Vagina (tissue), 2 donors: Measurements from ENCODE around the gene CCDC167. TPM values are rescaled to one million over a fixed set of nuclear protein-coding genes. Genes with fewer than 3 reads are reported as not detected.
A peak's percentile ranks its signal among the peaks of the same experiment; 100 is the strongest.

Experiments used
- DNase-seq, 2 donors: peaks; one replicate each; pipeline ENCODE4 v3.0.0-alpha.2; 2017; ENCODE audit errors: extremely low spot score in 2 of 2
- H3K27ac ChIP-seq: fragments of 200-600 bp; sonication (generic); one replicate; pipeline ENCODE4 v1.5.1; 2019
- H3K27me3 ChIP-seq: fragments of 200-600 bp; sonication (generic); one replicate; pipeline ENCODE4 v1.5.1; 2019
- H3K36me3 ChIP-seq, 2 donors: fragments of 200-600 bp; sonication (generic); one replicate each; pipeline ENCODE4 v1.5.1; 2017 to 2019
- H3K4me1 ChIP-seq: fragments of 200-600 bp; sonication (generic); one replicate; pipeline ENCODE4 v1.5.1; 2019
- H3K4me3 ChIP-seq, 2 donors: fragments of 200-600 bp; sonication (generic); 1 replicate in 1 of 2; 2 replicates in 1 of 2; pipeline ENCODE4 v1.5.1; 2016 to 2019
- H3K9me3 ChIP-seq: fragments of 200-600 bp; sonication (generic); one replicate; pipeline ENCODE4 v1.5.1; 2019
- POLR2A ChIP-seq, 2 donors: fragments of 450-650 bp; IDR thresholded peaks; one replicate each; pipeline ENCODE4 v1.6.1; 2017; ENCODE audit warnings: antibody characterized with exemption in 2 of 2, mild to moderate bottlenecking in 2 of 2, moderate library complexity in 2 of 2
- POLR2AphosphoS5 ChIP-seq, 2 donors: sonication (generic); formaldehyde crosslinking; IDR thresholded peaks; one replicate each; pipeline ENCODE4 v1.9.0; 2017; ENCODE audit warnings: antibody characterized with exemption in 2 of 2, mild to moderate bottlenecking in 2 of 2, low read depth in 1 of 2; ENCODE audit not compliant: insufficient read depth in 1 of 2
- intact Hi-C: fragments of 100-400 bp; cut with DNase I; formaldehyde crosslinking; loops from one replicate; pipeline ENCODE4 v1.15.1; 2023
- total RNA-seq: library from RNA; depleted of rRNA; stranded (reverse); fragments of >200 nt; gene quantifications from one replicate; pipeline ENCODE4 v1.2.3, GENCODE V29; 2016
- TF ChIP-seq, protein P1 (sequence below), 3 experiments: fragments of 450-650 bp in 2 of 3; fragments of 200-600 bp in 1 of 3; sonication (generic) in 1 of 3; IDR thresholded peaks; one replicate each; pipeline ENCODE4 v1.5.1; 2017 to 2019; ENCODE audit warnings: antibody characterized with exemption in 3 of 3, mild to moderate bottlenecking in 2 of 3, moderate library complexity in 2 of 3

The CCDC167 gene
- total RNA-seq, 1 donor from 2014 or later, result 34.6 TPM

DNA sequence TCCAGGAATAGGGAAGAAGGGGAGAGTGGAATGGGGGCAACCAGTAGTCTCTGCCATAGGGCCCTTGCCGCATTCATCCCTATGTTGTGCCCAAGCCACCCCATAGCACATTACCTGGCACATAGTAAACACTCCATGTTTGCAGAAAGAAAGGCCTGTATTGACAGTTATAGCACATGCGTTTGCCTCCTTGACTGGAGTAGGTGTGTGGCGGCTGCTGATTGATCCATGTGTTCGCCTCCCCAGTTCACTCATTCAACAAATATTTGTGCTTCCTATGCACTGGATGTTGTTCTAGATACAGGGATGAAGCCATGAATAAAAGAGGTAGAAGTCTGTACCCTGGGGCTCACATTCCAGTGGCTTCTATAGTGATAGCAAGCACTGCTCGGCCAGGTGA is 19.8 kb upstream of the CCDC167 start:
- intact Hi-C loops, result no loop called here
- Histone ChIP-seq H3K4me1 (peaks cover 21% of the 10 kb centered on the region), H3K9me3 (no peaks in the 10 kb centered on the region), H3K27me3 (no peaks in the 10 kb centered on the region), H3K4me3 (no peak overlapping the region), H3K27ac (no peak overlapping the region), H3K36me3 (no peaks in the 10 kb centered on the region)
- no peak for DNase-seq
- TF ChIP-seq, protein P1, sequence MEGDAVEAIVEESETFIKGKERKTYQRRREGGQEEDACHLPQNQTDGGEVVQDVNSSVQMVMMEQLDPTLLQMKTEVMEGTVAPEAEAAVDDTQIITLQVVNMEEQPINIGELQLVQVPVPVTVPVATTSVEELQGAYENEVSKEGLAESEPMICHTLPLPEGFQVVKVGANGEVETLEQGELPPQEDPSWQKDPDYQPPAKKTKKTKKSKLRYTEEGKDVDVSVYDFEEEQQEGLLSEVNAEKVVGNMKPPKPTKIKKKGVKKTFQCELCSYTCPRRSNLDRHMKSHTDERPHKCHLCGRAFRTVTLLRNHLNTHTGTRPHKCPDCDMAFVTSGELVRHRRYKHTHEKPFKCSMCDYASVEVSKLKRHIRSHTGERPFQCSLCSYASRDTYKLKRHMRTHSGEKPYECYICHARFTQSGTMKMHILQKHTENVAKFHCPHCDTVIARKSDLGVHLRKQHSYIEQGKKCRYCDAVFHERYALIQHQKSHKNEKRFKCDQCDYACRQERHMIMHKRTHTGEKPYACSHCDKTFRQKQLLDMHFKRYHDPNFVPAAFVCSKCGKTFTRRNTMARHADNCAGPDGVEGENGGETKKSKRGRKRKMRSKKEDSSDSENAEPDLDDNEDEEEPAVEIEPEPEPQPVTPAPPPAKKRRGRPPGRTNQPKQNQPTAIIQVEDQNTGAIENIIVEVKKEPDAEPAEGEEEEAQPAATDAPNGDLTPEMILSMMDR (IDR thresholded peaks at IDR 0.05), result no peak
- TF ChIP-seq POLR2AphosphoS5 (IDR thresholded peaks at IDR 0.05; ENCODE audit: insufficient read depth in 1 of 2, low read depth in 1 of 2), result no peak

DNA sequence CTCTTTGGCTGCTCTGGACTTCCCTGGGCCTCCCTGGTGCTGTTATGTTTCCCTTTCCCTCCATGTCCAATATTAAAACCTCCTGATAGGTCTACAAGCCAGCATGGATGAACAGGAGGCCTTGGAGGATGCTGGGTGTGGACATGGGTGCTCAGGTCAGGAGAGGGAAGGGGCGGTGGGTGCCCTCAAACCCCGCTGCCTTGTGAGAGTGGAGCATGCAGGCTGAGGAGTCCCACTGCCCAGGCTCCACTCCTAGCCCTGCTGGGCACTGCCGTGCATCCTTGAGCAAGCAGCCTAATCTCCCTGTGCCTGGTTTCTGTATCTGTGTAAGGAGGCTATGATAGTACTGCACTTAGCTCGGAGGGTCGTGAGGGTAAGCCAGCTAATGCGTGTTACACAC is 18.4 kb upstream of the CCDC167 start:
- no peaks in the 10 kb centered on the region for H3K27me3 ChIP-seq
- peaks cover 21% of the 10 kb centered on the region for H3K4me1 ChIP-seq
- DNase-seq, result no peak
- TF ChIP-seq, protein P1 (IDR thresholded peaks at IDR 0.05), result no peak
- TF ChIP-seq POLR2A (IDR thresholded peaks at IDR 0.05) (no peak), POLR2AphosphoS5 (IDR thresholded peaks at IDR 0.05; ENCODE audit: insufficient read depth in 1 of 2, low read depth in 1 of 2) (no peak)
- H3K36me3 ChIP-seq, result no peaks in the 10 kb centered on the region
- H3K27ac ChIP-seq, result no peak overlapping the region
- no peak overlapping the region for H3K4me3 ChIP-seq
- no peaks in the 10 kb centered on the region for H3K9me3 ChIP-seq
- intact Hi-C loops, result no loop called here

DNA sequence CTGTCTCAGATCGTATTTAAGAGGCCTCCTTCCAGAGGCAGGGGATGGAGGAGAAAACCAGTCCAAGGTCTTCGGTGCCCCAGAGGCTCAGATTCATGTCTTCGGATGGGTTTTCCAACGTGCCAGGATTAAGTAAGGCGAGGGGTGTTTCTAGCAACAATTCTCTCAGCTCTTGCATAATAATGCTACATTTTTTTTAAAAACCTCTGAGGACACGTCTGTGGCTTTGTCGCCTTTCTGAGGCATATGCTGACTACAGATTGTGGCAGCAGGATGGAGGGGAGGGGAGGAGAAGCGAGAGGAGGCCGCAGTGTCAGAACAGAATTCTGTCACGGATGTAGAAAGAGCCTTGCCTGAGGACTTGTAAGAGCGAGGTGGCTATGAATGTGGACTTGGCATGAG is 17.7 kb upstream of the CCDC167 start:
- Histone ChIP-seq H3K4me3 (no peak overlapping the region), H3K36me3 (no peaks in the 10 kb centered on the region), H3K27me3 (no peaks in the 10 kb centered on the region), H3K9me3 (no peaks in the 10 kb centered on the region), H3K4me1 (peaks cover 21% of the 10 kb centered on the region), H3K27ac (no peak overlapping the region)
- intact Hi-C loops, result no loop called here
- TF ChIP-seq, protein P1 (IDR thresholded peaks at IDR 0.05), result no peak
- TF ChIP-seq POLR2A (IDR thresholded peaks at IDR 0.05) (no peak), POLR2AphosphoS5 (IDR thresholded peaks at IDR 0.05; ENCODE audit: insufficient read depth in 1 of 2, low read depth in 1 of 2) (no peak)
- DNase-seq, result no peak

DNA sequence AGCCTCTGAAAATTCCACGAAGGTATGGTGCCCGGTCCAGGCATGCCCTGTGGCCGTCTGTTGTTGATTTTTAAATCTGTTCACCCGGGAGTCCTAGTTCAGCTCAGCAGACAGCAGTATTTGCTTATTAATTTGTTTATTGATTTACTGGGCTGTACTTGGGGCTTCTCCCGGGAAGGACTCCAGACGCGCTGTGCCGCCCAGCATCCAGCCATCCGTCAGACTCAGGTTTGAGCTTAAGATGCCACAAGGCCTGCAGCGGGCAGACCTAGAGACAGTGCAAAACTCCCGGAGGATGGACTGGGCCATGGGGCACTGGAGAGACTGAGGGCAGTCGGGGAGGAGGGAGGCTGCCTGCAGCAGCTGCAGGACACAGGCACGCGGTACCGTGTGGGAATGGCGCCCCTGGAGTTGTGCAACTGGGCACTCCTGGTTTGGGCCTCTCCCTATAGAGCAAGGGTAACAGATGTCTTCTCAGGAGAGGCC is 17.3 kb upstream of the CCDC167 start:
- intact Hi-C loops, result no loop called here
- H3K4me1 ChIP-seq, result peaks cover 21% of the 10 kb centered on the region
- no peak overlapping the region for H3K27ac ChIP-seq
- no peaks in the 10 kb centered on the region for H3K36me3 ChIP-seq
- H3K9me3 ChIP-seq, result no peaks in the 10 kb centered on the region
- no peak for DNase-seq
- H3K4me3 ChIP-seq, result peak overlapping the region in 1 of 2 donors; percentile 6
- H3K27me3 ChIP-seq, result no peaks in the 10 kb centered on the region
- TF ChIP-seq, protein P1 (IDR thresholded peaks at IDR 0.05), result no peak
- TF ChIP-seq POLR2AphosphoS5 (IDR thresholded peaks at IDR 0.05; ENCODE audit: insufficient read depth in 1 of 2, low read depth in 1 of 2), result no peak

GRCh38 chr6:37516076-37516919 is 16.6 kb upstream of the CCDC167 start:
- TF ChIP-seq POLR2AphosphoS5 (IDR thresholded peaks at IDR 0.05; ENCODE audit: insufficient read depth in 1 of 2, low read depth in 1 of 2) (no peak), POLR2A (IDR thresholded peaks at IDR 0.05) (no peak)
- TF ChIP-seq, protein P1 (IDR thresholded peaks at IDR 0.05), result no peak
- Histone ChIP-seq H3K9me3 (no peaks in the 10 kb centered on the region), H3K4me3 (no peak overlapping the region), H3K36me3 (no peaks in the 10 kb centered on the region), H3K4me1 (peaks cover 21% of the 10 kb centered on the region), H3K27ac (no peak overlapping the region), H3K27me3 (no peaks in the 10 kb centered on the region)
- no peak for DNase-seq
- intact Hi-C loops, result no loop called here
